HG03457 (cell line): ENCODE results near the gene WDR43.
"Not testable (repeated sequence)": the region's sequence is repeated elsewhere in the genome, so short reads cannot be mapped to it uniquely, and the experiment has no call there.

Experiments
- ATAC-seq: cut with Tn5 transposase; IDR thresholded peaks from one replicate; pipeline ENCODE4 v1.9.1; 2021; ENCODE audit warnings: moderate number of reproducible peaks; ENCODE audit not compliant: unreplicated experiment

WDR43 gene

GRCh38 chr2:28956890-28957289 is 62.4 kb downstream of the WDR43 start:
- ATAC-seq = no peak

- ATAC-seq = no peak
Measured at GRCh38 chr2:28958689-28959088, 64.2 kb downstream of the WDR43 start.

GRCh38 chr2:28960401-28960800 is 65.9 kb downstream of the WDR43 start:
- no peak for ATAC-seq

GRCh38 chr2:28962505-28962904 is 68.0 kb downstream of the WDR43 start:
- no peak for ATAC-seq

- ATAC-seq = no peak
Measured at GRCh38 chr2:28970464-28971160, 76.1 kb downstream of the WDR43 start.

- no peak for ATAC-seq
Measured at GRCh38 chr2:28972778-28973335, 78.4 kb downstream of the WDR43 start.

- ATAC-seq = no peak
Measured at GRCh38 chr2:28974252-28974651, 79.8 kb downstream of the WDR43 start.

- no peak for ATAC-seq
Measured at GRCh38 chr2:28975671-28976070, 81.2 kb downstream of the WDR43 start.

- no peak for ATAC-seq
Measured at GRCh38 chr2:28976584-28976983, 82.1 kb downstream of the WDR43 start.

- ATAC-seq = no peak
Measured at GRCh38 chr2:28977176-28977875, 82.9 kb downstream of the WDR43 start.

- ATAC-seq = not testable (repeated sequence)
Measured at GRCh38 chr2:28978001-28978400, 83.5 kb downstream of the WDR43 start.

- no peak for ATAC-seq
Measured at GRCh38 chr2:28978606-28979005, 84.1 kb downstream of the WDR43 start.

GRCh38 chr2:28979041-28979440 is 84.6 kb downstream of the WDR43 start:
- no peak for ATAC-seq

- no peak for ATAC-seq
Measured at GRCh38 chr2:28979576-28980366, 85.3 kb downstream of the WDR43 start.

- ATAC-seq = no peak
Measured at GRCh38 chr2:28980368-28981015, 86.0 kb downstream of the WDR43 start.

GRCh38 chr2:28981016-28981441 is 86.6 kb downstream of the WDR43 start, which contains the start of gene TOGARAM2:
Gene TOGARAM2 (plus strand): TSS chr2:28981298. CDS start chr2:28994835, 13,537 bp downstream.
- no peak for ATAC-seq

- ATAC-seq = no peak
Measured at GRCh38 chr2:28981620-28982376, 87.3 kb downstream of the WDR43 start.

- no peak for ATAC-seq
Measured at GRCh38 chr2:28982381-28982950, 88.0 kb downstream of the WDR43 start.

GRCh38 chr2:28986429-28986828 is 92.0 kb downstream of the WDR43 start:
- no peak for ATAC-seq

GRCh38 chr2:28989973-28990372 is 95.5 kb downstream of the WDR43 start:
- no peak for ATAC-seq
